ENCODE results near the gene ETV5. TPM values are rescaled to one million over a fixed set of nuclear protein-coding genes. Genes with fewer than 3 reads are reported as not detected.

ETV5 gene
- total and polyA plus RNA-seq, 2 donors (not counting 1 experiment from before 2014, with no cell fraction given) = 23.1 to 24.9 TPM

DNA sequence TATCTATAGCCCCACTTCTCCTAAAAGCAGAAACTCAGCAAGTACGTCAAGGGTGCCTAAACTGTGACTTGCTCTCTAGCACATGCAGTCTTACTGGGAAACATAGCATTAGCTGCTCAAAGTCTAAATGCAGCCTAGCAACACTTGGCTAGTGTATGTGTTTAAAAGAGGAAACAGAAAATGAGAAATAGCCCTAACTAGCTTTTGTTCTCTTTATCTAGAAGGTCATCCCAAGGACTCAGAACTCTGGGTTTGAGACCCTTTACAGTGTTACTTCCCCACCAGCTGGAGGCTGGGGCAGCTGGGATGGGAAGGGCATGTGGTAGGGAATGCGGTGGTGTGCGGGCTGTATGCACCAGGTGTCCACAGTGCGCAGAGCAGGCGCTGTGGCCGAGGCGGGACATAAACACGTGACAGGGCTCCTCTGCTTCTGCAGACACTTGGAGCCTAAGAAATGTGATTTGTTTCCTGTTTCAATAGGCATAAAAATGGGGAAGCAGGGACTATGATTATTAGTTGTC, 13.3 kb downstream of the ETV5 start:
- Histone ChIP-seq H3K4me2 (ENCODE audit: extremely low read depth, insufficient read depth, low read length) (no peak overlapping the region), H3K9me3 (ENCODE audit: control insufficient read depth, insufficient read depth, low read depth, low read length) (no peaks in the 10 kb centered on the region), H3K79me2 (ENCODE audit: control insufficient read depth, insufficient read depth, low read length) (no peaks in the 10 kb centered on the region), H3K27ac (ENCODE audit: insufficient read depth, low read length) (no peak overlapping the region), H3K4me3 (replicated peaks in 1 of 4; ENCODE audit: control extremely low read depth in 1 of 4, insufficient read depth in 1 of 4, low read depth in 3 of 4, low read length in 4 of 4) (no peak overlapping the region), H3K9ac (ENCODE audit: insufficient read depth, low read length) (no peak overlapping the region), H3K36me3 (ENCODE audit: control insufficient read depth, insufficient read depth, low read length) (no peaks in the 10 kb centered on the region), H3K4me1 (ENCODE audit: control insufficient read depth, extremely low read depth, insufficient read depth, low read length) (peaks cover 14% of the 10 kb centered on the region), H2AFZ (ENCODE audit: low read length) (no peak overlapping the region), H3K27me3 (ENCODE audit: control insufficient read depth, insufficient read depth, low read length) (no peaks in the 10 kb centered on the region), H4K20me1 (ENCODE audit: control insufficient read depth, extremely low read depth, insufficient read depth, low read length) (no peaks in the 10 kb centered on the region)
- no peak for TF ChIP-seq EZH2 (IDR thresholded peaks at IDR 0.05; ENCODE audit: low read length, missing control alignments)
- TF ChIP-seq, protein P1, sequence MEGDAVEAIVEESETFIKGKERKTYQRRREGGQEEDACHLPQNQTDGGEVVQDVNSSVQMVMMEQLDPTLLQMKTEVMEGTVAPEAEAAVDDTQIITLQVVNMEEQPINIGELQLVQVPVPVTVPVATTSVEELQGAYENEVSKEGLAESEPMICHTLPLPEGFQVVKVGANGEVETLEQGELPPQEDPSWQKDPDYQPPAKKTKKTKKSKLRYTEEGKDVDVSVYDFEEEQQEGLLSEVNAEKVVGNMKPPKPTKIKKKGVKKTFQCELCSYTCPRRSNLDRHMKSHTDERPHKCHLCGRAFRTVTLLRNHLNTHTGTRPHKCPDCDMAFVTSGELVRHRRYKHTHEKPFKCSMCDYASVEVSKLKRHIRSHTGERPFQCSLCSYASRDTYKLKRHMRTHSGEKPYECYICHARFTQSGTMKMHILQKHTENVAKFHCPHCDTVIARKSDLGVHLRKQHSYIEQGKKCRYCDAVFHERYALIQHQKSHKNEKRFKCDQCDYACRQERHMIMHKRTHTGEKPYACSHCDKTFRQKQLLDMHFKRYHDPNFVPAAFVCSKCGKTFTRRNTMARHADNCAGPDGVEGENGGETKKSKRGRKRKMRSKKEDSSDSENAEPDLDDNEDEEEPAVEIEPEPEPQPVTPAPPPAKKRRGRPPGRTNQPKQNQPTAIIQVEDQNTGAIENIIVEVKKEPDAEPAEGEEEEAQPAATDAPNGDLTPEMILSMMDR (conservative IDR thresholded peaks at IDR 0.05 in 1 of 2, IDR thresholded peaks at IDR 0.05 in 1 of 2; ENCODE audit: low read depth in 1 of 2, low read length in 2 of 2) = no peak
- DNase-seq (ENCODE audit: low read depth in 2 of 2) = no peak

- Histone ChIP-seq H3K9me3 (ENCODE audit: control insufficient read depth, insufficient read depth, low read depth, low read length) (no peaks in the 10 kb centered on the region), H3K9ac (ENCODE audit: insufficient read depth, low read length) (no peak overlapping the region), H3K79me2 (ENCODE audit: control insufficient read depth, insufficient read depth, low read length) (no peaks in the 10 kb centered on the region), H4K20me1 (ENCODE audit: control insufficient read depth, extremely low read depth, insufficient read depth, low read length) (no peaks in the 10 kb centered on the region), H3K27ac (ENCODE audit: insufficient read depth, low read length) (no peak overlapping the region), H2AFZ (ENCODE audit: low read length) (no peak overlapping the region), H3K4me3 (replicated peaks in 1 of 4; ENCODE audit: control extremely low read depth in 1 of 4, insufficient read depth in 1 of 4, low read depth in 3 of 4, low read length in 4 of 4) (no peak overlapping the region), H3K4me2 (ENCODE audit: extremely low read depth, insufficient read depth, low read length) (no peak overlapping the region), H3K4me1 (ENCODE audit: control insufficient read depth, extremely low read depth, insufficient read depth, low read length) (peaks cover 14% of the 10 kb centered on the region), H3K27me3 (ENCODE audit: control insufficient read depth, insufficient read depth, low read length) (no peaks in the 10 kb centered on the region), H3K36me3 (ENCODE audit: control insufficient read depth, insufficient read depth, low read length) (no peaks in the 10 kb centered on the region)
- TF ChIP-seq, protein P1 (conservative IDR thresholded peaks at IDR 0.05 in 1 of 2, IDR thresholded peaks at IDR 0.05 in 1 of 2; ENCODE audit: low read depth in 1 of 2, low read length in 2 of 2) = no peak
- no peak for TF ChIP-seq EZH2 (IDR thresholded peaks at IDR 0.05; ENCODE audit: low read length, missing control alignments)
- no peak for DNase-seq (ENCODE audit: low read depth in 2 of 2)
Observed at GRCh38 chr3:186094696-186095425, 14.0 kb downstream of the ETV5 start.

GRCh38 chr3:186094271-186094670, 14.6 kb downstream of the ETV5 start:
- DNase-seq (ENCODE audit: low read depth in 2 of 2) = no peak
- TF ChIP-seq, protein P1 (conservative IDR thresholded peaks at IDR 0.05 in 1 of 2, IDR thresholded peaks at IDR 0.05 in 1 of 2; ENCODE audit: low read depth in 1 of 2, low read length in 2 of 2) = no peak
- no peak for TF ChIP-seq EZH2 (IDR thresholded peaks at IDR 0.05; ENCODE audit: low read length, missing control alignments)
- H3K4me1 ChIP-seq (ENCODE audit: control insufficient read depth, extremely low read depth, insufficient read depth, low read length) = peaks cover 14% of the 10 kb centered on the region
- no peak overlapping the region for H2AFZ ChIP-seq (ENCODE audit: low read length)
- H4K20me1 ChIP-seq (ENCODE audit: control insufficient read depth, extremely low read depth, insufficient read depth, low read length) = no peaks in the 10 kb centered on the region
- H3K36me3 ChIP-seq (ENCODE audit: control insufficient read depth, insufficient read depth, low read length) = no peaks in the 10 kb centered on the region
- H3K4me2 ChIP-seq (ENCODE audit: extremely low read depth, insufficient read depth, low read length) = no peak overlapping the region
- no peak overlapping the region for H3K9ac ChIP-seq (ENCODE audit: insufficient read depth, low read length)
- no peaks in the 10 kb centered on the region for H3K9me3 ChIP-seq (ENCODE audit: control insufficient read depth, insufficient read depth, low read depth, low read length)
- H3K79me2 ChIP-seq (ENCODE audit: control insufficient read depth, insufficient read depth, low read length) = no peaks in the 10 kb centered on the region
- H3K27ac ChIP-seq (ENCODE audit: insufficient read depth, low read length) = no peak overlapping the region
- H3K4me3 ChIP-seq (replicated peaks in 1 of 4; ENCODE audit: control extremely low read depth in 1 of 4, insufficient read depth in 1 of 4, low read depth in 3 of 4, low read length in 4 of 4) = no peak overlapping the region
- H3K27me3 ChIP-seq (ENCODE audit: control insufficient read depth, insufficient read depth, low read length) = no peaks in the 10 kb centered on the region

All from fibroblast of lung (primary cell).